ENCODE data around the gene LRRC8B. TPM values are rescaled to one million over a fixed set of nuclear protein-coding genes. Genes with fewer than 3 reads are reported as not detected.

Gene LRRC8B
- total RNA-seq, 1 experiment from 2014 or later: 14.8 TPM

GRCh38 chr1:89573410-89573809, 48.8 kb downstream of the LRRC8B start:
- H3K36me3 ChIP-seq (ENCODE audit: insufficient read depth, low read length): peaks cover 22% of the 10 kb centered on the region
- H3K9me3 ChIP-seq (ENCODE audit: low read length): no peaks in the 10 kb centered on the region
- H3K27ac ChIP-seq (ENCODE audit: low read length): no peak overlapping the region
- no peak for DNase-seq
- H3K4me3 ChIP-seq (ENCODE audit: low read length): no peak overlapping the region
- peaks cover 37% of the 10 kb centered on the region for H3K79me2 ChIP-seq (ENCODE audit: low read length)
- H3K4me1 ChIP-seq (ENCODE audit: low read length): peaks cover 20% of the 10 kb centered on the region
- H4K20me1 ChIP-seq (ENCODE audit: insufficient read depth, low read depth, low read length): no peaks in the 10 kb centered on the region
- no peak overlapping the region for H3K4me2 ChIP-seq (ENCODE audit: low read depth, low read length, poor library complexity, severe bottlenecking)
- H2AFZ ChIP-seq (ENCODE audit: low read length): no peak overlapping the region
- H3K27me3 ChIP-seq (ENCODE audit: low read length): no peaks in the 10 kb centered on the region
- no peaks in the 10 kb centered on the region for H3K9me2 ChIP-seq (replicated peaks; ENCODE audit: insufficient read depth, low read length)
- no peak overlapping the region for H3K9ac ChIP-seq (ENCODE audit: low read length)

DNA sequence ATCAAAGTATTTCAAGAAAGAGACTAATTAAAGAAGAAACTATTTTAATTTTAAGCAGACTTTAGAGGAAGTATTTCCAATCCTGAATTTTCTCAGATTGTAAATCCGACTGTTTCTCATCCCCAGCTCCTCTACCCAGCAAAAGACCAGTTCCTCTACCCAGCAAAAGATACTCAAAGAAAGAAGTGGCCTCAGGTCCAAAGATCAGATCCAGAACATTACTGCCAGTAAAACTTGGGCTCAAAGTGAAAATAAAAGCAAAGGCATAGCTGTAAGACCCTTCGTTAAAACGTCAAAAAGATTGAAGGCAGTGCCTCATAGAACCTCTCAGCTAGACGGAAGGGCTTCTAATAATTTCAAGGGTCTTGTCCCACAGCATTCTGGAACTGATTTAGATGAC, 50.0 kb downstream of the LRRC8B start:
- Histone ChIP-seq H2AFZ (ENCODE audit: low read length) (no peak overlapping the region), H3K27ac (ENCODE audit: low read length) (no peak overlapping the region), H3K9me2 (replicated peaks; ENCODE audit: insufficient read depth, low read length) (no peaks in the 10 kb centered on the region), H3K4me3 (ENCODE audit: low read length) (no peak overlapping the region), H3K4me1 (ENCODE audit: low read length) (peaks cover 32% of the 10 kb centered on the region), H3K9me3 (ENCODE audit: low read length) (no peaks in the 10 kb centered on the region), H4K20me1 (ENCODE audit: insufficient read depth, low read depth, low read length) (no peaks in the 10 kb centered on the region), H3K36me3 (ENCODE audit: insufficient read depth, low read length) (peaks cover 16% of the 10 kb centered on the region), H3K4me2 (ENCODE audit: low read depth, low read length, poor library complexity, severe bottlenecking) (no peak overlapping the region), H3K27me3 (ENCODE audit: low read length) (no peaks in the 10 kb centered on the region), H3K79me2 (ENCODE audit: low read length) (peaks cover 34% of the 10 kb centered on the region), H3K9ac (ENCODE audit: low read length) (no peak overlapping the region)
- no peak for DNase-seq

DNA sequence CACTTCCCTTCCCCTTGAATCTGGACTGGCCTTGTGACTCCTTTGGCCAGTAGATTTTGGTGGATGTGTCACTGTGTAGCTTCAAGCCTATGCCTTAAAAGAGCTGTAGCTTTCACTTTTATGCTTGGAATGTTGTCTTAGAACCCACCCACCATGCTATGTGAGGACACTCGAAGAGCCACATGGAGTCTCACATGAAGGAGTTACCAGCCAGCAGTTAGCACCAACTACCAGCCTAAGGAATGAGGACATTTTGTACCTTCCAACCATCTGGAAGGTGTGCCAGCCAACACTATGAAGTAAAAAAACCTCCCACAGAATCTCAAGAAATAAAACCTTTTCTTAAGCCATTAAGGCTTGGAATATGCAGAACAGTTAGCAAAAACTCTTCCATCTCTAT, 50.6 kb downstream of the LRRC8B start:
- Histone ChIP-seq H3K4me3 (ENCODE audit: low read length) (no peak overlapping the region), H3K9me2 (replicated peaks; ENCODE audit: insufficient read depth, low read length) (no peaks in the 10 kb centered on the region), H3K27ac (ENCODE audit: low read length) (no peak overlapping the region), H3K27me3 (ENCODE audit: low read length) (no peaks in the 10 kb centered on the region), H3K79me2 (ENCODE audit: low read length) (peaks cover 28% of the 10 kb centered on the region), H3K36me3 (ENCODE audit: insufficient read depth, low read length) (peaks cover 12% of the 10 kb centered on the region; the same call in 1 of the 2 replicates), H3K9ac (ENCODE audit: low read length) (no peak overlapping the region), H3K4me1 (ENCODE audit: low read length) (peaks cover 30% of the 10 kb centered on the region), H3K9me3 (ENCODE audit: low read length) (no peaks in the 10 kb centered on the region), H2AFZ (ENCODE audit: low read length) (no peak overlapping the region), H4K20me1 (ENCODE audit: insufficient read depth, low read depth, low read length) (no peaks in the 10 kb centered on the region), H3K4me2 (ENCODE audit: low read depth, low read length, poor library complexity, severe bottlenecking) (no peak overlapping the region)
- DNase-seq: no peak

GRCh38 chr1:89576013-89576412, 51.4 kb downstream of the LRRC8B start:
- Histone ChIP-seq H3K27me3 (ENCODE audit: low read length) (no peaks in the 10 kb centered on the region), H3K9me3 (ENCODE audit: low read length) (no peaks in the 10 kb centered on the region), H3K36me3 (ENCODE audit: insufficient read depth, low read length) (0 out of 2 replicates have a peak, but pooled peaks cover 6% of the 10 kb centered on the region), H2AFZ (ENCODE audit: low read length) (no peak overlapping the region), H3K4me2 (ENCODE audit: low read depth, low read length, poor library complexity, severe bottlenecking) (no peak overlapping the region), H3K9me2 (replicated peaks; ENCODE audit: insufficient read depth, low read length) (no peaks in the 10 kb centered on the region), H3K4me1 (ENCODE audit: low read length) (peaks cover 27% of the 10 kb centered on the region), H3K27ac (ENCODE audit: low read length) (no peak overlapping the region), H3K9ac (ENCODE audit: low read length) (no peak overlapping the region), H3K79me2 (ENCODE audit: low read length) (peaks cover 28% of the 10 kb centered on the region), H3K4me3 (ENCODE audit: low read length) (no peak overlapping the region), H4K20me1 (ENCODE audit: insufficient read depth, low read depth, low read length) (no peaks in the 10 kb centered on the region)
- no peak for DNase-seq

- Histone ChIP-seq H4K20me1 (ENCODE audit: insufficient read depth, low read depth, low read length) (no peaks in the 10 kb centered on the region), H3K4me1 (ENCODE audit: low read length) (peaks cover 27% of the 10 kb centered on the region), H2AFZ (ENCODE audit: low read length) (no peak overlapping the region), H3K9me3 (ENCODE audit: low read length) (no peaks in the 10 kb centered on the region), H3K4me3 (ENCODE audit: low read length) (peak overlapping the region; percentile 31; the same call in 1 of the 2 replicates), H3K27me3 (ENCODE audit: low read length) (no peaks in the 10 kb centered on the region), H3K79me2 (ENCODE audit: low read length) (peaks cover 19% of the 10 kb centered on the region), H3K4me2 (ENCODE audit: low read depth, low read length, poor library complexity, severe bottlenecking) (peak overlapping the region; percentile 64), H3K36me3 (ENCODE audit: insufficient read depth, low read length) (peaks cover 12% of the 10 kb centered on the region; the same call in 1 of the 2 replicates), H3K27ac (ENCODE audit: low read length) (peak overlapping the region; percentile 50), H3K9ac (ENCODE audit: low read length) (peak overlapping the region; percentile 20; the same call in 1 of the 2 replicates), H3K9me2 (replicated peaks; ENCODE audit: insufficient read depth, low read length) (no peaks in the 10 kb centered on the region)
- no peak for DNase-seq
These were observed 53.5 kb downstream of the LRRC8B start for GRCh38 chr1:89578151-89578550.

DNA sequence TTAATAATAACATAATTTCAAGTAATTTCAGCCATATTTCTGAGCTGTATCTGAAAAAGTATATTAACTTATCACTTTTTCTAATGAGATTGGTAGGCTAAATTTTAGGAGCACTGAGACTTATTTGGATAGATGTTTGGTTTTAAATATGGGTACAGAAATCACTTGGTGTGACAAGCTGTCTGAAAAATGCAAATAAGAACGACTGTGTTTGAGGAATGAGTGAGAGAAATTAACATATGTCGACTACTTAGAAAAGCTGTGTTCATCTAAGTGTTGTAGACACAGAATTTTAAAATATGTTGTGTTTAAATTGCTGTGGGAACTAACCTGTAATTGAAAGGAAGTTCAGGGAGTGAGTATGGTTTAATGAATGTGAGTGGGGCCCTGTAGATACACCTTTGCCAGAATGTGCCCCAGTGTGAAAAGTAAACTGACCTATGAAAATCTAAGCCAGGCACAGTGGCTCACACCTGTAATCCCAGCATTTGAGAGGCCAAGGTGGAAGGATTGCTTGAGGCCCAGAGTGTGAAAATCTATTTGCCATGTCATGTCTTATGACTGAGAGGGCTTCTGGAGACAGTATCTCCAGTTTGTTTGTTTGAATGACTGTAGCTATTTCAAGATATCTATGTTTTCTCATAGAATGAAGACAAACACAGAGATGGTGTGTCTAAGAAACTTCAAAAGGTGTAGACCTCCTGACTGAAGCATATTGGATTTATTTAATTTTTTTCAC, 54.5 kb downstream of the LRRC8B start:
- peaks cover 22% of the 10 kb centered on the region for H3K79me2 ChIP-seq (ENCODE audit: low read length)
- no peaks in the 10 kb centered on the region for H4K20me1 ChIP-seq (ENCODE audit: insufficient read depth, low read depth, low read length)
- H3K4me1 ChIP-seq (ENCODE audit: low read length): peaks cover 27% of the 10 kb centered on the region
- no peaks in the 10 kb centered on the region for H3K27me3 ChIP-seq (ENCODE audit: low read length)
- 0 out of 2 replicates have a peak overlapping the region, but pooled peaks have one; percentile 4 for H3K9ac ChIP-seq (ENCODE audit: low read length)
- no peaks in the 10 kb centered on the region for H3K9me3 ChIP-seq (ENCODE audit: low read length)
- H3K9me2 ChIP-seq (replicated peaks; ENCODE audit: insufficient read depth, low read length): no peaks in the 10 kb centered on the region
- H2AFZ ChIP-seq (ENCODE audit: low read length): no peak overlapping the region
- peak overlapping the region; percentile 50 for H3K27ac ChIP-seq (ENCODE audit: low read length)
- H3K36me3 ChIP-seq (ENCODE audit: insufficient read depth, low read length): peaks cover 16% of the 10 kb centered on the region; the same call in 1 of the 2 replicates
- H3K4me2 ChIP-seq (ENCODE audit: low read depth, low read length, poor library complexity, severe bottlenecking): peak overlapping the region; percentile 64
- DNase-seq: peak; percentile 69
- H3K4me3 ChIP-seq (ENCODE audit: low read length): peak overlapping the region; percentile 31; the same call in 1 of the 2 replicates

DNA sequence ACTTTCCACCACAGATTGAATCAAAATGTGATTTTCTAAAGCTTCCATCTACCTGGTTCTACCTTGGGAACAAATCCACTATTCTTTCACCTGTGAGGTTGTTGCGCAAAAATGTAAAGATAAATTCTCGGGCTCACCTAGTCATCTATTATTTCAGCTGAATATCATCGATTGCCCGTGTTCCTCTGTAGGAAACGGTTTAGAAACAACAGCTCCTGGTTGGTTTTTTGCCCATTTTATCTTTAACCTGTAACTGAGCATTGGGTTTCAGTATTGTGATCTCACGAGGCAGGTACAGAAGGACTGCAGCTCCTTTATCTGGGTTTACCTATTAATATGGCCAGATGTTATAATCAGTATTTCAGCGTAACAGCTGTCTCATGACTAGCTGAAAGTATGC, 55.4 kb downstream of the LRRC8B start:
- Histone ChIP-seq H4K20me1 (ENCODE audit: insufficient read depth, low read depth, low read length) (no peaks in the 10 kb centered on the region), H2AFZ (ENCODE audit: low read length) (no peak overlapping the region), H3K4me3 (ENCODE audit: low read length) (no peak overlapping the region), H3K27me3 (ENCODE audit: low read length) (no peaks in the 10 kb centered on the region), H3K9ac (ENCODE audit: low read length) (no peak overlapping the region), H3K9me3 (ENCODE audit: low read length) (no peaks in the 10 kb centered on the region), H3K79me2 (ENCODE audit: low read length) (peaks cover 22% of the 10 kb centered on the region), H3K9me2 (replicated peaks; ENCODE audit: insufficient read depth, low read length) (no peaks in the 10 kb centered on the region), H3K36me3 (ENCODE audit: insufficient read depth, low read length) (peaks cover 16% of the 10 kb centered on the region; the same call in 1 of the 2 replicates), H3K4me1 (ENCODE audit: low read length) (peaks cover 27% of the 10 kb centered on the region), H3K27ac (ENCODE audit: low read length) (no peak overlapping the region), H3K4me2 (ENCODE audit: low read depth, low read length, poor library complexity, severe bottlenecking) (no peak overlapping the region)
- DNase-seq: no peak

GRCh38 chr1:89581859-89582258, 57.2 kb downstream of the LRRC8B start:
- H3K36me3 ChIP-seq (ENCODE audit: insufficient read depth, low read length): peaks cover 16% of the 10 kb centered on the region; the same call in 1 of the 2 replicates
- H4K20me1 ChIP-seq (ENCODE audit: insufficient read depth, low read depth, low read length): no peaks in the 10 kb centered on the region
- H3K9me2 ChIP-seq (replicated peaks; ENCODE audit: insufficient read depth, low read length): no peaks in the 10 kb centered on the region
- no peak overlapping the region for H2AFZ ChIP-seq (ENCODE audit: low read length)
- DNase-seq: no peak
- H3K4me1 ChIP-seq (ENCODE audit: low read length): peaks cover 27% of the 10 kb centered on the region
- no peaks in the 10 kb centered on the region for H3K9me3 ChIP-seq (ENCODE audit: low read length)
- H3K27ac ChIP-seq (ENCODE audit: low read length): no peak overlapping the region
- no peak overlapping the region for H3K9ac ChIP-seq (ENCODE audit: low read length)
- H3K4me2 ChIP-seq (ENCODE audit: low read depth, low read length, poor library complexity, severe bottlenecking): no peak overlapping the region
- peaks cover 26% of the 10 kb centered on the region for H3K79me2 ChIP-seq (ENCODE audit: low read length)
- H3K4me3 ChIP-seq (ENCODE audit: low read length): no peak overlapping the region
- H3K27me3 ChIP-seq (ENCODE audit: low read length): no peaks in the 10 kb centered on the region

All from Karpas-422 (cell line).